Peyer's patch (tissue), 4 donors: ENCODE measurements around the gene ZNF326.

Source experiments
- CTCF ChIP-seq, 6 experiments: fragments of 450-650 bp in 4 of 6; fragments of 200-600 bp in 2 of 6; sonication (generic) in 1 of 6; IDR thresholded peaks; one replicate each; pipeline ENCODE4 v1.5.1; 2017 to 2019; ENCODE audit warnings: antibody characterized with exemption in 6 of 6, mild to moderate bottlenecking in 3 of 6, moderate library complexity in 1 of 6
- POLR2A ChIP-seq, 2 donors: fragments of 450-650 bp; IDR thresholded peaks; one replicate each; pipeline ENCODE4 v1.5.1; 2017; ENCODE audit warnings: antibody characterized with exemption in 2 of 2, mild to moderate bottlenecking in 2 of 2, moderate library complexity in 2 of 2

- TF ChIP-seq CTCF (IDR thresholded peaks at IDR 0.05) (no peak), POLR2A (IDR thresholded peaks at IDR 0.05) (no peak)
Measured at GRCh38 chr1:89959719-89960118, 35.2 kb upstream of the ZNF326 start.
